ENCODE results near the gene GALNT2. TPM values are rescaled to one million over a fixed set of nuclear protein-coding genes. Genes with fewer than 3 reads are reported as not detected.

The GALNT2 gene
- total and polyA plus RNA-seq, 2 experiments from 2014 or later: 96.7 to 143 TPM

DNA sequence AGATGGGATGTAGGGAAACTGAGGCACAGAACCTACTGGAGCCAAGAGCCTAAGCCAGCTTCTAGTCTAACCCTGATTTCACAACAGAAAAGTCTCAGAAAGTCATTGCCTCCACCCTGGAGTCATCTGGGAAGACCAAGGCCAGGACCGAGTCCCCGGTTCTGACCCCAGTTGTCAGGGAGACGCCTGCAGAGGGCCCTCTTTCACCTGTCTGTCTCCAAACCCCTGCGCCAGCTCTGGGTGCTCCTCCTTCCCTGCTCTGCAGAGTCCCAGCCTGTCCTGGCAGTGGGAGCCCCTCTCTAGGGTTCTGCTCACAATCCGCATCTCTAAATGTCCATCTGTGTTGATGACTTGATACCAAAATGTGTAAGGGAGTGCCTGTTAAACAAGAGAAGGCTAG lies 209.4 kb downstream of the GALNT2 start:
- Histone ChIP-seq H3K79me2 (no peaks in the 10 kb centered on the region), H3K9me3 (ENCODE audit: low read depth) (no peaks in the 10 kb centered on the region), H3K4me1 (ENCODE audit: insufficient read depth) (no peaks in the 10 kb centered on the region), H3K27ac (no peak overlapping the region), H3K27me3 (no peaks in the 10 kb centered on the region), H3K4me2 (no peak overlapping the region), H2AFZ (no peak overlapping the region), H3K36me3 (replicated peaks; ENCODE audit: insufficient read depth, low read depth) (no peaks in the 10 kb centered on the region), H4K20me1 (ENCODE audit: insufficient read depth, poor library complexity, severe bottlenecking) (no peaks in the 10 kb centered on the region), H3K4me3 (no peak overlapping the region), H3K9me2 (replicated peaks; ENCODE audit: insufficient read depth) (no peaks in the 10 kb centered on the region)
- DNase-seq (ENCODE audit: low spot score): no peak
- WGBS (ENCODE audit: low lambda C conversion rate, missing lambda C conversion rate): 100% methylated on average over 5 of the region's 5 CpGs
- TF ChIP-seq EZH2phosphoT487 (IDR thresholded peaks at IDR 0.05; ENCODE audit: low read depth, severe bottlenecking, unreplicated experiment) (no peak), EZH2 (IDR thresholded peaks at IDR 0.05; ENCODE audit: borderline replicate concordance) (no peak)
- TF ChIP-seq, protein P1, sequence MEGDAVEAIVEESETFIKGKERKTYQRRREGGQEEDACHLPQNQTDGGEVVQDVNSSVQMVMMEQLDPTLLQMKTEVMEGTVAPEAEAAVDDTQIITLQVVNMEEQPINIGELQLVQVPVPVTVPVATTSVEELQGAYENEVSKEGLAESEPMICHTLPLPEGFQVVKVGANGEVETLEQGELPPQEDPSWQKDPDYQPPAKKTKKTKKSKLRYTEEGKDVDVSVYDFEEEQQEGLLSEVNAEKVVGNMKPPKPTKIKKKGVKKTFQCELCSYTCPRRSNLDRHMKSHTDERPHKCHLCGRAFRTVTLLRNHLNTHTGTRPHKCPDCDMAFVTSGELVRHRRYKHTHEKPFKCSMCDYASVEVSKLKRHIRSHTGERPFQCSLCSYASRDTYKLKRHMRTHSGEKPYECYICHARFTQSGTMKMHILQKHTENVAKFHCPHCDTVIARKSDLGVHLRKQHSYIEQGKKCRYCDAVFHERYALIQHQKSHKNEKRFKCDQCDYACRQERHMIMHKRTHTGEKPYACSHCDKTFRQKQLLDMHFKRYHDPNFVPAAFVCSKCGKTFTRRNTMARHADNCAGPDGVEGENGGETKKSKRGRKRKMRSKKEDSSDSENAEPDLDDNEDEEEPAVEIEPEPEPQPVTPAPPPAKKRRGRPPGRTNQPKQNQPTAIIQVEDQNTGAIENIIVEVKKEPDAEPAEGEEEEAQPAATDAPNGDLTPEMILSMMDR (IDR thresholded peaks at IDR 0.05; ENCODE audit: poor library complexity): no peak

- no peak overlapping the region for H2AFZ ChIP-seq
- TF ChIP-seq, protein P1 (IDR thresholded peaks at IDR 0.05; ENCODE audit: poor library complexity): no peak
- no peak for TF ChIP-seq EZH2 (IDR thresholded peaks at IDR 0.05; ENCODE audit: borderline replicate concordance)
- TF ChIP-seq EZH2phosphoT487 (IDR thresholded peaks at IDR 0.05; ENCODE audit: low read depth, severe bottlenecking, unreplicated experiment): no peak
- WGBS (ENCODE audit: low lambda C conversion rate, missing lambda C conversion rate): 60% methylated on average over 15 of the region's 15 CpGs
- H3K79me2 ChIP-seq: no peaks in the 10 kb centered on the region
- H3K9me2 ChIP-seq (replicated peaks; ENCODE audit: insufficient read depth): no peaks in the 10 kb centered on the region
- no peaks in the 10 kb centered on the region for H3K9me3 ChIP-seq (ENCODE audit: low read depth)
- H3K27ac ChIP-seq: no peak overlapping the region
- no peak overlapping the region for H3K4me3 ChIP-seq
- H3K4me1 ChIP-seq (ENCODE audit: insufficient read depth): peaks cover 5% of the 10 kb centered on the region
- H4K20me1 ChIP-seq (ENCODE audit: insufficient read depth, poor library complexity, severe bottlenecking): no peaks in the 10 kb centered on the region
- H3K27me3 ChIP-seq: no peaks in the 10 kb centered on the region
- H3K4me2 ChIP-seq: no peak overlapping the region
- DNase-seq (ENCODE audit: low spot score): no peak
- no peaks in the 10 kb centered on the region for H3K36me3 ChIP-seq (replicated peaks; ENCODE audit: insufficient read depth, low read depth)
Measured at GRCh38 chr1:230277201-230278025, 210.4 kb downstream of the GALNT2 start.

- Histone ChIP-seq H3K4me1 (ENCODE audit: insufficient read depth) (peaks cover 5% of the 10 kb centered on the region), H3K79me2 (no peaks in the 10 kb centered on the region), H3K9me2 (replicated peaks; ENCODE audit: insufficient read depth) (no peaks in the 10 kb centered on the region), H4K20me1 (ENCODE audit: insufficient read depth, poor library complexity, severe bottlenecking) (no peaks in the 10 kb centered on the region), H3K4me3 (no peak overlapping the region), H3K36me3 (replicated peaks; ENCODE audit: insufficient read depth, low read depth) (no peaks in the 10 kb centered on the region), H3K9me3 (ENCODE audit: low read depth) (no peaks in the 10 kb centered on the region), H3K4me2 (no peak overlapping the region), H2AFZ (no peak overlapping the region), H3K27me3 (no peaks in the 10 kb centered on the region), H3K27ac (no peak overlapping the region)
- 95% methylated on average over 7 of the region's 7 CpGs for WGBS (ENCODE audit: low lambda C conversion rate, missing lambda C conversion rate)
- no peak for DNase-seq (ENCODE audit: low spot score)
- no peak for TF ChIP-seq EZH2 (IDR thresholded peaks at IDR 0.05; ENCODE audit: borderline replicate concordance)
- TF ChIP-seq, protein P1 (IDR thresholded peaks at IDR 0.05; ENCODE audit: poor library complexity): no peak
- no peak for TF ChIP-seq EZH2phosphoT487 (IDR thresholded peaks at IDR 0.05; ENCODE audit: low read depth, severe bottlenecking, unreplicated experiment)
Measured at GRCh38 chr1:230278376-230278775, 211.3 kb downstream of the GALNT2 start.
